ENCODE results near the gene ZBTB5. TPM values are rescaled to one million over a fixed set of nuclear protein-coding genes. Genes with fewer than 3 reads are reported as not detected.
A peak's percentile ranks its signal among the peaks of the same experiment; 100 is the strongest.
"Not testable (repeated sequence)": the region's sequence is repeated elsewhere in the genome, so short reads cannot be mapped to it uniquely, and the experiment has no call there.

Gene ZBTB5, protein sequence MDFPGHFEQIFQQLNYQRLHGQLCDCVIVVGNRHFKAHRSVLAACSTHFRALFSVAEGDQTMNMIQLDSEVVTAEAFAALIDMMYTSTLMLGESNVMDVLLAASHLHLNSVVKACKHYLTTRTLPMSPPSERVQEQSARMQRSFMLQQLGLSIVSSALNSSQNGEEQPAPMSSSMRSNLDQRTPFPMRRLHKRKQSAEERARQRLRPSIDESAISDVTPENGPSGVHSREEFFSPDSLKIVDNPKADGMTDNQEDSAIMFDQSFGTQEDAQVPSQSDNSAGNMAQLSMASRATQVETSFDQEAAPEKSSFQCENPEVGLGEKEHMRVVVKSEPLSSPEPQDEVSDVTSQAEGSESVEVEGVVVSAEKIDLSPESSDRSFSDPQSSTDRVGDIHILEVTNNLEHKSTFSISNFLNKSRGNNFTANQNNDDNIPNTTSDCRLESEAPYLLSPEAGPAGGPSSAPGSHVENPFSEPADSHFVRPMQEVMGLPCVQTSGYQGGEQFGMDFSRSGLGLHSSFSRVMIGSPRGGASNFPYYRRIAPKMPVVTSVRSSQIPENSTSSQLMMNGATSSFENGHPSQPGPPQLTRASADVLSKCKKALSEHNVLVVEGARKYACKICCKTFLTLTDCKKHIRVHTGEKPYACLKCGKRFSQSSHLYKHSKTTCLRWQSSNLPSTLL
- total RNA-seq: 10 to 100 TPM in 3 of 4 donors, 1 to 10 TPM in 1; 9.1 to 15.1 (median 12.8) TPM

DNA sequence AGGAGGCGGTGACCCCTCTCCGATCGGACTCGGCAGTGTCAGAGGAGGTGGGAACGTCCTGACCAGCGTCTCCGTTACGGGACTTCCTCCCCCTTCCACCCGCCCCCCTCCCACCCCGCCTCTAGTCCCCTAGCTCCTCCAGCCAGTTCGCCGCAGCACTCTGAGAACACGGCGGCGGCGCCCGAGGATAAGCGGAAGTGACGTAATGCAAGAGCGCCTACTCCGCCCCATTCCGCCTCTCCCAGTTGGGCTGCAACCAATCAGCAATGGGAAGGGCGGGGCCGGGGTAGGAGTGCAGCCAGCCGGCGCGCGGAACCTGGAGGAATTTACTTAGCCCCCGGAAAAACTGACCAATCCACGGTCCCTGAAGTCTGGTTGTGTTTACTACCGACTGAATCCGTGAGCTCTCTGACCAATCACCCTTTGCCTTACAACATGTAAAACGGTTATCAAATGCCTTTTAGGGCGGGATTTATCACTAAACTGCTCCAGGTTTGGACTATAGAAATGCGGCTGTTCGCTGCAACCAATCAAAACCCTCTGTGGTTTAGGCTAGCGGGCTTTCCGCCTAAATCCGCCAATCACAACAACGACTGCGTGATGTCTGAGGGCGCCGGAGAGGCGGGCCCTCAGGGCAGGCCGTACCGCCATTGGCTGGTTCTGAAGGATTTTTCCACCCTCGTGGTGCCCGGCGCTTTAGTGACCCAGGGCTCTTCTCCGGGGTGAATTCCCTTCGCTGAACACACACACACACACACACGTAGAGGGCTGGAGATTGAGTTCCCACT, at the start of gene ZBTB5:
Gene ZBTB5 (minus strand): TSS at position 202 of the 788 bp plus-strand sequence. CDS start 22,899 bp downstream, outside the sequence.
- Histone ChIP-seq H3K36me3 (no peaks in the 10 kb centered on the region), H3K4me3 (peak within 1 kb of the TSS; percentile 74 to 91 (median 82)), H3K9me3 (no peaks in the 10 kb centered on the region), H3K27ac (peak within 1 kb of the TSS; percentile 92 to 99 (median 98)), H3K27me3 (no peaks in the 10 kb centered on the region), H3K4me1 (peaks cover 0 to 29% (median 0%) of the 10 kb centered on the region in 4 donors)
- DNase-seq: peak; percentile 99 to 100 (median 100)
- TF ChIP-seq POLR2A (IDR thresholded peaks at IDR 0.05): peak in 1 of 2 donors; percentile 78
- TF ChIP-seq, protein P1, sequence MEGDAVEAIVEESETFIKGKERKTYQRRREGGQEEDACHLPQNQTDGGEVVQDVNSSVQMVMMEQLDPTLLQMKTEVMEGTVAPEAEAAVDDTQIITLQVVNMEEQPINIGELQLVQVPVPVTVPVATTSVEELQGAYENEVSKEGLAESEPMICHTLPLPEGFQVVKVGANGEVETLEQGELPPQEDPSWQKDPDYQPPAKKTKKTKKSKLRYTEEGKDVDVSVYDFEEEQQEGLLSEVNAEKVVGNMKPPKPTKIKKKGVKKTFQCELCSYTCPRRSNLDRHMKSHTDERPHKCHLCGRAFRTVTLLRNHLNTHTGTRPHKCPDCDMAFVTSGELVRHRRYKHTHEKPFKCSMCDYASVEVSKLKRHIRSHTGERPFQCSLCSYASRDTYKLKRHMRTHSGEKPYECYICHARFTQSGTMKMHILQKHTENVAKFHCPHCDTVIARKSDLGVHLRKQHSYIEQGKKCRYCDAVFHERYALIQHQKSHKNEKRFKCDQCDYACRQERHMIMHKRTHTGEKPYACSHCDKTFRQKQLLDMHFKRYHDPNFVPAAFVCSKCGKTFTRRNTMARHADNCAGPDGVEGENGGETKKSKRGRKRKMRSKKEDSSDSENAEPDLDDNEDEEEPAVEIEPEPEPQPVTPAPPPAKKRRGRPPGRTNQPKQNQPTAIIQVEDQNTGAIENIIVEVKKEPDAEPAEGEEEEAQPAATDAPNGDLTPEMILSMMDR (IDR thresholded peaks at IDR 0.05): no peak

DNA sequence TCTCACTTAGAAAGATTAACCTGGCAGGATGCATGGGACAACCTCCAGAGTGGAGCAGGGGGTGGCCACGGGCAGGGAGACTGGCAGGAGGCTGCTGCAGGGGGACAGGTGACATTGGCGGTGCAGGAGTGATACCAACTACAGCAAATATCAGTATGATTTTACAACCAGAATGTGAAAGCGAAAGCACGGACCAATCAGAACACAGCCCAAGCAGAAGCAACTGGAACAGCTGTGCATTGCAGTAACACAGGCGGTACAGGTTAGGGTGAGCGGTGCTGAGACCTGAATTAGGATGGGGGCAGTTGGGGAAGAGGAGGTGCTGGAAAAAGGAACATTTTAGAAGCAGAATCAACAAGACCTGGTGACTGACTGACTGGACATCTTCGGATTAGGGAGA, 49.7 kb upstream of the ZBTB5 start:
- Histone ChIP-seq H3K4me3 (peak overlapping the region in 1 of 4 donors; percentile 15), H3K27me3 (no peaks in the 10 kb centered on the region), H3K4me1 (no peaks in the 10 kb centered on the region), H3K36me3 (no peaks in the 10 kb centered on the region), H3K27ac (no peak overlapping the region), H3K9me3 (no peaks in the 10 kb centered on the region)
- TF ChIP-seq, protein P1 (IDR thresholded peaks at IDR 0.05): no peak
- DNase-seq: no peak

DNA sequence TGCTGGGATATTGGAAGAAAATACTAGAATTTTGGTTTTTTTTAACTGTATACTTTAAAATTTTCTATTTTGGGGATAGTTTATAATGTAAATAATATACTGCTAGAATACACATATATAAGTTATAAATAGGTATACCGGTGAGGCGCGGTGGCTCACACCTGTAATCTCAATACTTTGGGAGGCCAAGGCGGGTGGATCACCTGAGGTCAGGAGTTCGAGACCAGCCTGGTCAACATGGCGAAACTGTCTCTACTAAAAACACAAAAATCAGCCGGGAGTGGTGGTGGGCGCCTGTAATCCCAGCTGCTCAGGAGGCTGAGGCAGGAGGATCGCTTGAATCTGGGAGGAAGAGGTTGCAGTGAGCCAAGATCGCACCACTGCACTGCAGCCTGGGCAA, 49.2 kb upstream of the ZBTB5 start:
- H3K9me3 ChIP-seq, H3K4me3 ChIP-seq, DNase-seq, H3K27ac ChIP-seq, H3K27me3 ChIP-seq, H3K36me3 ChIP-seq, H3K4me1 ChIP-seq: not testable (repeated sequence)

DNA sequence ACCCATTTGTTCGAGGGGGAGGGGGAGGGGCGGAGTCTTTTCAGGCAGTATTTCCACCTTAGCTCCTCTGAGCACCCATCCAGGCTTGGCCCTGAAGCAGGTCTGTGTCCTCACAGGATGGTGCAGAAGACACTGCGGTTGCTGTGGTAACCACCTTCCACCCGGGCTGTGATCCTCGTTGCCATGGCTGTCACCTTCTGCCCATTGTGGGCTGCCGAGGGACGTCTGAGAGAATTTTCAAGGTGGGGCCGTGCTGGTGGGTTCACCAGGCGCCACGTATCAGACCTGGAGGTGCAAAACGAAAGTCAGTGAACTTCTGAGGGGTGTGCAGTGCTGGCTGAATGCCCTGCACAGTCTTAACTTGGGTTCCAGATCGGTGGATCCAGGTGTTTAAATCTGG, 47.2 kb upstream of the ZBTB5 start:
- Histone ChIP-seq H3K27me3 (no peaks in the 10 kb centered on the region), H3K4me1 (no peaks in the 10 kb centered on the region), H3K9me3 (no peaks in the 10 kb centered on the region), H3K4me3 (no peak overlapping the region), H3K36me3 (no peaks in the 10 kb centered on the region), H3K27ac (no peak overlapping the region)
- no peak for DNase-seq
- TF ChIP-seq POLR2A (IDR thresholded peaks at IDR 0.05): no peak
- TF ChIP-seq, protein P1 (IDR thresholded peaks at IDR 0.05): no peak

DNA sequence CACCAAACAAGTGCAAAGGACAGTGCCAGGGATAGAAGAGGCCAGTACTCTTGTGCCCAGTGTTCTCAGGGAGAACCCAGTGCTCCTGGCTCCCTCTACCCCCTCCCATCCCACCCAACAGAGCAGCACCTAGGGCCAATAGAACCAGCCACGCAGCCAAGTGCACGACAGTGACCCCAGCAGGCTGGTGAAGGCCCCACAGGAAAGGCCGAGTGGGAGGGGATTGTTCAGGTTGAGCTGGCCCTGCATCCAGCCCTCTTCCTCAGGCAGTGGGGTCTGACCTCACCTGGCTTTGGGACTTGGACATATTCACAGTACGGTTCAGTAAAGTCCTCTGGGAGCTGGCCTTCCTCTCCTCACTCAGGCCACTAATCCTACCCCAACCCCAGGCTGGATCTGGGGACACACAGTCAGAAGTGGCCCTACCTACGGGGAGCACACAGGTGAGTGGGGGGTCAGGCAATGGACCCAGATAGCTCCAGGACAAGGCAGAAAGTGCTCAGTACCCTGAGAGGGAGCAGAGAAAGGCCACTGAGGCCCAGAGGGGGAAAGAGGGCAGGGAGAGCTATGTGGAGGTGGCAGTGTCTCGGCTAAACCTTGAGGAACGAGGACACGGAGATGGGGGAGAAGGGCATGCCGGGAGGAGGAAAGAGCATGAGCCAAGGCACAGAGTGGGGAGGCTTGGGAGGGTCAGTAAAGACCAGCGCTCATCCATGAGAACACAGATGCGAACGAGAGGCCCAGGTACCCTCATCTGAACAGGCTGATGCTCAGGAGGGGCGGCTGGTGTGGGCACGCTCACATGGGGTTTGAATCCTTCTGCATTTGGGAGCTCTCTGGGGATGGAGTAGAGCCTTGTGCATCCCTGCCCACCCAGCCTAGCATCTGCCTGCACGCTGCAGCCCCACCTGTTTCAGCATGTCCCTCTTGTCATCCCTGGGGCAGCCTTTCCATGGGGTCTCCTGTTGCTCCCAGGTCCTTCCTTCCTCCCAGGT, 46.1 kb upstream of the ZBTB5 start:
- no peak overlapping the region for H3K27ac ChIP-seq
- no peaks in the 10 kb centered on the region for H3K9me3 ChIP-seq
- TF ChIP-seq, protein P1 (IDR thresholded peaks at IDR 0.05): no peak
- no peak for TF ChIP-seq POLR2A (IDR thresholded peaks at IDR 0.05)
- no peaks in the 10 kb centered on the region for H3K4me1 ChIP-seq
- H3K27me3 ChIP-seq: no peaks in the 10 kb centered on the region
- H3K4me3 ChIP-seq: no peak overlapping the region
- no peaks in the 10 kb centered on the region for H3K36me3 ChIP-seq
- peak in 1 of 3 donors; percentile 36 for DNase-seq

DNA sequence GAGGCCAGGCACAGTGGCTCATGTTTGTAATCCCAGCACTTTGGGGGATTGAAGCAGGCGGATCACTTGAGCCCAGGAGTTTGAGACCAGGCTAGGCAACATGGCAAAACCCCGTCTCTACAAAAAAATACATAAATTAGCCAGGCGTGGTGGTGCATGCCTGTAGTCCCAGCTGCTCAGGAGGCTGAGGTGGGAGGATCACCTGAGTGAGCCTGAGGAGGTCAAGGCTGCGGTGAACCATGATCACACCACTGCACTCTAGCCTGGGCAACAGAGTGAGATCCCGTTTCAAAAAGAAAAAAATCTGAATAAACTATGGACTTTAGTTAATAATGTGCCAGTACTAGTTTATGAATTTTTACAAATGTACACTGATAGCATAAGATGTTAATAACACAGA, 44.8 kb upstream of the ZBTB5 start:
- DNase-seq: peak in 1 of 3 donors; percentile 1
- H3K9me3 ChIP-seq, H3K4me1 ChIP-seq, H3K36me3 ChIP-seq, H3K27me3 ChIP-seq, H3K4me3 ChIP-seq, H3K27ac ChIP-seq: not testable (repeated sequence)

Data from Peyer's patch (tissue), 4 donors.